ENCODE measurements around the gene SULT1C2.

GRCh38 chr2:108309903-108310302 lies 21.2 kb downstream of the SULT1C2 start:
- TF ChIP-seq EZH2 (IDR thresholded peaks at IDR 0.05; ENCODE audit: borderline replicate concordance) (no peak), CTCF (IDR thresholded peaks at IDR 0.05; ENCODE audit: poor library complexity) (no peak), EZH2phosphoT487 (IDR thresholded peaks at IDR 0.05; ENCODE audit: low read depth, severe bottlenecking, unreplicated experiment) (no peak)

Data from hepatocyte (in vitro differentiated cells).